Measurements from ENCODE around the gene APOBEC2.

APOBEC2 gene

GRCh38 chr6:41038205-41038604 lies 14.8 kb upstream of the APOBEC2 start:
- no peak for DNase-seq

GRCh38 chr6:41039060-41039998 lies 13.7 kb upstream of the APOBEC2 start, which contains the start of gene UNC5CL:
UNC5CL (minus strand) TSS chr6:41039221; CDS start chr6:41035074, 4,147 bp downstream.
- peak; percentile 72 for DNase-seq

GRCh38 chr6:41040101-41040939 lies 12.7 kb upstream of the APOBEC2 start:
- DNase-seq, result peak; percentile 16

GRCh38 chr6:41040940-41041536 lies 12.0 kb upstream of the APOBEC2 start:
- no peak for DNase-seq

- no peak for DNase-seq
These were observed 10.6 kb upstream of the APOBEC2 start, which contains the start of gene TSPO2 for GRCh38 chr6:41042226-41043055. TSPO2 (plus strand) TSS chr6:41042467; CDS start chr6:41042986, 519 bp downstream.

GRCh38 chr6:41043151-41043550 lies 9.9 kb upstream of the APOBEC2 start:
- DNase-seq, result no peak

GRCh38 chr6:41045664-41046063 lies 7.3 kb upstream of the APOBEC2 start:
- DNase-seq, result no peak

GRCh38 chr6:41046084-41046483 lies 6.9 kb upstream of the APOBEC2 start:
- no peak for DNase-seq

- DNase-seq, result no peak
These were observed 5.7 kb upstream of the APOBEC2 start for GRCh38 chr6:41047306-41047705.

- DNase-seq, result no peak
These were observed 5.0 kb upstream of the APOBEC2 start for GRCh38 chr6:41047745-41048732.

GRCh38 chr6:41049521-41049920 lies 3.5 kb upstream of the APOBEC2 start:
- no peak for DNase-seq

- no peak for DNase-seq
These were observed 3.0 kb upstream of the APOBEC2 start for GRCh38 chr6:41049955-41050354.

- DNase-seq, result no peak
These were observed 2.5 kb upstream of the APOBEC2 start for GRCh38 chr6:41050536-41050935.

GRCh38 chr6:41051873-41052272 lies 1.1 kb upstream of the APOBEC2 start:
- no peak for DNase-seq

GRCh38 chr6:41054511-41054910 lies 1.5 kb downstream of the APOBEC2 start:
- no peak for DNase-seq

GRCh38 chr6:41055149-41055548 lies 2.1 kb downstream of the APOBEC2 start:
- DNase-seq, result no peak

- no peak for DNase-seq
These were observed 3.9 kb downstream of the APOBEC2 start for GRCh38 chr6:41056768-41057490.

GRCh38 chr6:41058783-41059181 lies 5.8 kb downstream of the APOBEC2 start:
- DNase-seq, result no peak

- DNase-seq, result no peak
These were observed 6.6 kb downstream of the APOBEC2 start for GRCh38 chr6:41059556-41059955.

- no peak for DNase-seq
These were observed 8.3 kb downstream of the APOBEC2 start for GRCh38 chr6:41061196-41061726.

Data from stimulated activated CD4-positive, alpha-beta T cell treated with anti-CD3 and anti-CD28 coated beads, Interleukin-15, amount 100 ng/mL, for 24 hours (primary cell).